Prostate gland (tissue), 2 donors: ENCODE measurements around the gene CYP2D6.

Source experiments
- CTCF ChIP-seq, 4 experiments: fragments of 200-600 bp in 2 of 4; fragments of 450-650 bp in 2 of 4; sonication (generic) in 2 of 4; IDR thresholded peaks; 1 replicate in 3 of 4; 2 replicates in 1 of 4; pipeline ENCODE4 v1.5.1; 2016 to 2019; ENCODE audit warnings: antibody characterized with exemption in 4 of 4, mild to moderate bottlenecking in 2 of 4, moderate library complexity in 2 of 4
- POLR2A ChIP-seq: fragments of 450-650 bp; IDR thresholded peaks from one replicate; pipeline ENCODE4 v1.6.1; 2016; ENCODE audit warnings: antibody characterized with exemption, mild to moderate bottlenecking
- POLR2AphosphoS5 ChIP-seq: sonication (generic); formaldehyde crosslinking; IDR thresholded peaks from one replicate; pipeline ENCODE4 v1.6.1; 2017; ENCODE audit warnings: antibody characterized with exemption

GRCh38 chr22:42138972-42139371 is 8.4 kb upstream of the CYP2D6 start:
- TF ChIP-seq CTCF (IDR thresholded peaks at IDR 0.05) (no peak), POLR2AphosphoS5 (no peak), POLR2A (no peak)
